ENCODE measurements around the gene SERTAD4.

The SERTAD4 gene

DNA sequence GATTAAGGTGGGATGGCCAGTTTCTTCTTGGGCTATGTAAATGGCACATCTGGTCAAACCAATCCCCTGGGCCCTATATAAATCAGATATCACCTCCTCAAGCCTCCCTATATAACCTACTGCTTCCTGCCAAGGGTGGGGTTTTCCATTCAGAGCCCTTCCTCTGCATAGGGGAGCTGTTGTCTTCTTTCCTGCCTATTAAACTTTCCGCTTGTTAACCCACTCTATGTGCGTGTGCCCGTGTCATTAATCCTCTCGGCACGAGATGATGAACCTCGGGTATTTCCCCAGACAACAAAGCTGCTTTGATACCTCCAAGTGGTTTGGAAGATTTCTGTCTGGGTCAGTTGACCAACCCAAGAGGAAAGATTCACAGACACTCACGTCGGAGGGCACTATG, 19.3 kb upstream of the SERTAD4 start:
- TF ChIP-seq CSDC2 (CRISPR knock-in tag; IDR thresholded peaks at IDR 0.05) (no peak), PATZ1 (CRISPR knock-in tag; IDR thresholded peaks at IDR 0.05; ENCODE audit: borderline replicate concordance) (no peak), ZFP30 (CRISPR knock-in tag; IDR thresholded peaks at IDR 0.05) (no peak), TCF4 (CRISPR knock-in tag; IDR thresholded peaks at IDR 0.05; ENCODE audit: borderline replicate concordance) (no peak), ISL1 (CRISPR knock-in tag; IDR thresholded peaks at IDR 0.05) (no peak), CREB5 (CRISPR knock-in tag; IDR thresholded peaks at IDR 0.05; ENCODE audit: low read depth) (no peak), ZNF8 (CRISPR knock-in tag; IDR thresholded peaks at IDR 0.05) (no peak), SNAI2 (CRISPR knock-in tag; IDR thresholded peaks at IDR 0.05) (no peak), CSRNP3 (CRISPR knock-in tag; IDR thresholded peaks at IDR 0.05) (no peak), ZFP3 (CRISPR knock-in tag; IDR thresholded peaks at IDR 0.05) (no peak)
- TF ChIP-seq, protein P1, sequence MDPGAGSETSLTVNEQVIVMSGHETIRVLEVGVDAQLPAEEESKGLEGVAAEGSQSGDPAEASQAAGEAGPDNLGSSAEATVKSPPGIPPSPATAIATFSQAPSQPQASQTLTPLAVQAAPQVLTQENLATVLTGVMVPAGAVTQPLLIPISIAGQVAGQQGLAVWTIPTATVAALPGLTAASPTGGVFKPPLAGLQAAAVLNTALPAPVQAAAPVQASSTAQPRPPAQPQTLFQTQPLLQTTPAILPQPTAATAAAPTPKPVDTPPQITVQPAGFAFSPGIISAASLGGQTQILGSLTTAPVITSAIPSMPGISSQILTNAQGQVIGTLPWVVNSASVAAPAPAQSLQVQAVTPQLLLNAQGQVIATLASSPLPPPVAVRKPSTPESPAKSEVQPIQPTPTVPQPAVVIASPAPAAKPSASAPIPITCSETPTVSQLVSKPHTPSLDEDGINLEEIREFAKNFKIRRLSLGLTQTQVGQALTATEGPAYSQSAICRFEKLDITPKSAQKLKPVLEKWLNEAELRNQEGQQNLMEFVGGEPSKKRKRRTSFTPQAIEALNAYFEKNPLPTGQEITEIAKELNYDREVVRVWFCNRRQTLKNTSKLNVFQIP (CRISPR knock-in tag; IDR thresholded peaks at IDR 0.05; ENCODE audit: borderline replicate concordance, low read depth): no peak
- no peak for ATAC-seq

DNA sequence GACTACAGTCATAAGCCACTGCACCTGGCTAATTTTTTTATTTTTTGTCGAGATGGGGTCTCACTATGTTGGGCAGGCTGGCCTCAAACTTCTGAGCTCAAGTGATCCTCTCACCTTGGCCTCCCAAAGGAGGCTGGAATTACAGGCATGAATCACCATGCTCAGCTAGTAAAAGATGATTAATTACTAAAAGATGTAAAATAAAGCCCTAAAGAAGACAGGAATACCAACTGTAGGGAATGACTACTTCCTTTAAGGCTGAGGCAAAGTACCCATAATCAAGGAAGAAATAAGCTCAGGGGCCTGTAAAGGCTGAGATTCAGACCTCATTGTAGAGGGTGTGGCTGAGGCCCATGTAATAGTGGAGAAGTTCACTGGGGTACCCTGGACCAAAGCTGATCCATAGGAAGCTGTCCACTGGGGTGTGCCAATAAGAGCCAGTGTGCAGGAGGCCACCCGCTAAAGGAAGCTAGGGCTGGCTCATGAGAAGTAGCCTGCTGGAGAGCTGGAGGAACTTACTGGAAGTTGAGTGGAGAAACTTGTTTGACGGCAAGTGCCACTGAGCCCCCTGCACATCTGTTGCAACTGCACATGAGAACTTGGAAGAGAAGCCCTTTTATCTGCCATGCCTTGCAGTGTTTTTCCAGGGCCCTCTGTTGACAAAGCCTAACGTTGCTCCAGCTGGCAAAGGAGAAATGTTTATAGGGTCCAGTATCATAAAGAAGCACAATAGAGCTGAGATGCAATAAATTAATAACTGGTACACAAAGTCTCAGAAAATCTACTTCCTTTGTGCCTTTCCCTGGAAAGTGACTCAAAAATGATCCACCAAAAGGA, 17.8 kb upstream of the SERTAD4 start:
- ATAC-seq: no peak

GRCh38 chr1:210217482-210217881, 15.1 kb upstream of the SERTAD4 start:
- ATAC-seq: no peak
- TF ChIP-seq BACH2 (CRISPR knock-in tag; IDR thresholded peaks at IDR 0.05; ENCODE audit: borderline replicate concordance): no peak
- TF ChIP-seq ARNTL (CRISPR knock-in tag; IDR thresholded peaks at IDR 0.05; ENCODE audit: borderline replicate concordance, low read depth): no peak
- TF ChIP-seq ZNF565 (CRISPR knock-in tag; conservative IDR thresholded peaks at IDR 0.05; ENCODE audit: low read depth): no peak
- no peak for TF ChIP-seq ZC3H10 (CRISPR knock-in tag; IDR thresholded peaks at IDR 0.05)
- no peak for TF ChIP-seq OSR1 (CRISPR knock-in tag; IDR thresholded peaks at IDR 0.05)
- TF ChIP-seq, protein P2, sequence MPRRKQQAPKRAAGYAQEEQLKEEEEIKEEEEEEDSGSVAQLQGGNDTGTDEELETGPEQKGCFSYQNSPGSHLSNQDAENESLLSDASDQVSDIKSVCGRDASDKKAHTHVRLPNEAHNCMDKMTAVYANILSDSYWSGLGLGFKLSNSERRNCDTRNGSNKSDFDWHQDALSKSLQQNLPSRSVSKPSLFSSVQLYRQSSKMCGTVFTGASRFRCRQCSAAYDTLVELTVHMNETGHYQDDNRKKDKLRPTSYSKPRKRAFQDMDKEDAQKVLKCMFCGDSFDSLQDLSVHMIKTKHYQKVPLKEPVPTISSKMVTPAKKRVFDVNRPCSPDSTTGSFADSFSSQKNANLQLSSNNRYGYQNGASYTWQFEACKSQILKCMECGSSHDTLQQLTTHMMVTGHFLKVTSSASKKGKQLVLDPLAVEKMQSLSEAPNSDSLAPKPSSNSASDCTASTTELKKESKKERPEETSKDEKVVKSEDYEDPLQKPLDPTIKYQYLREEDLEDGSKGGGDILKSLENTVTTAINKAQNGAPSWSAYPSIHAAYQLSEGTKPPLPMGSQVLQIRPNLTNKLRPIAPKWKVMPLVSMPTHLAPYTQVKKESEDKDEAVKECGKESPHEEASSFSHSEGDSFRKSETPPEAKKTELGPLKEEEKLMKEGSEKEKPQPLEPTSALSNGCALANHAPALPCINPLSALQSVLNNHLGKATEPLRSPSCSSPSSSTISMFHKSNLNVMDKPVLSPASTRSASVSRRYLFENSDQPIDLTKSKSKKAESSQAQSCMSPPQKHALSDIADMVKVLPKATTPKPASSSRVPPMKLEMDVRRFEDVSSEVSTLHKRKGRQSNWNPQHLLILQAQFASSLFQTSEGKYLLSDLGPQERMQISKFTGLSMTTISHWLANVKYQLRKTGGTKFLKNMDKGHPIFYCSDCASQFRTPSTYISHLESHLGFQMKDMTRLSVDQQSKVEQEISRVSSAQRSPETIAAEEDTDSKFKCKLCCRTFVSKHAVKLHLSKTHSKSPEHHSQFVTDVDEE (CRISPR knock-in tag; IDR thresholded peaks at IDR 0.05): no peak
- no peak for TF ChIP-seq ZFP30 (CRISPR knock-in tag; IDR thresholded peaks at IDR 0.05)
- TF ChIP-seq TCF4 (CRISPR knock-in tag; IDR thresholded peaks at IDR 0.05; ENCODE audit: borderline replicate concordance): no peak
- no peak for TF ChIP-seq ZNF70 (CRISPR knock-in tag; IDR thresholded peaks at IDR 0.05)
- no peak for TF ChIP-seq PPARA (CRISPR knock-in tag; IDR thresholded peaks at IDR 0.05; ENCODE audit: borderline replicate concordance)

More for the DNA sequence above, 17.8 kb upstream of the SERTAD4 start:
- TF ChIP-seq CREB5 (CRISPR knock-in tag; IDR thresholded peaks at IDR 0.05; ENCODE audit: low read depth): no peak
- no peak for TF ChIP-seq SNAI2 (CRISPR knock-in tag; IDR thresholded peaks at IDR 0.05)

Data from SK-N-SH treated with all-trans-retinoic acid at 6 μM for 48 hours (cell line).